Activated naive CD4-positive, alpha-beta T cell treated with anti-CD3 and anti-CD28 coated beads, Interleukin-2, amount 50 U/mL, for 24 hours (primary cell): Measurements from ENCODE around the gene HMGN1.

Experiments
- H3K27ac Mint-ChIP-seq: one replicate; pipeline ENCODE4 v1.8.0; 2021; ENCODE audit warnings: mild to moderate bottlenecking, mixed read lengths
- H3K27me3 Mint-ChIP-seq: one replicate; pipeline ENCODE4 v1.8.0; 2021; ENCODE audit warnings: mixed read lengths
- H3K36me3 Mint-ChIP-seq: one replicate; pipeline ENCODE4 v1.8.0; 2021; ENCODE audit warnings: mixed read lengths
- H3K4me1 Mint-ChIP-seq: one replicate; pipeline ENCODE4 v1.8.0; 2021; ENCODE audit warnings: mixed read lengths
- H3K4me3 Mint-ChIP-seq: one replicate; pipeline ENCODE4 v1.8.0; 2021; ENCODE audit warnings: mild to moderate bottlenecking, mixed read lengths
- H3K9me3 Mint-ChIP-seq: one replicate; pipeline ENCODE4 v1.8.0; 2021; ENCODE audit warnings: mixed read lengths

The HMGN1 gene

GRCh38 chr21:39349211-39350093, 564 bp upstream of the HMGN1 start:
- H3K27me3 Mint-ChIP-seq: no peaks in the 10 kb centered on the region

DNA sequence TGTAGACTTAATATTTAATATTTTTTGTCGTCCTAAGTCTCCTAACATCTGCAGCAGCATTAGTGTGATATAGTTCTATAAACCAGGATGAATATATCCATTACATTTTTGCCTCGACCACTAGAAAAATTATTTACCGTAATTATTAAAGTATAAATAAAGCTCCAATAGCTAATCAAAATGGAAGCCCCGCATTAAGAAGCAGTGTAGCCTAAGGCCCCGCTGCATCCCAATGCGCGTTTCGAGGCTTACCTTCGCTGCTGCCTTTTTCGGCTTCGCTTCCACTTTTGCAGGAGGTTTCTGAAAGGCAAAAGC, 891 bp downstream of the HMGN1 start:
- H3K27ac Mint-ChIP-seq: peak overlapping the region; percentile 88
- no peaks in the 10 kb centered on the region for H3K9me3 Mint-ChIP-seq
- H3K36me3 Mint-ChIP-seq: peaks cover 20% of the 10 kb centered on the region
- H3K4me1 Mint-ChIP-seq: peaks cover 46% of the 10 kb centered on the region
- no peaks in the 10 kb centered on the region for H3K27me3 Mint-ChIP-seq
- peak overlapping the region; percentile 89 for H3K4me3 Mint-ChIP-seq

More at GRCh38 chr21:39349211-39350093, 564 bp upstream of the HMGN1 start:
- H3K9me3 Mint-ChIP-seq: no peaks in the 10 kb centered on the region
- H3K36me3 Mint-ChIP-seq: peaks cover 20% of the 10 kb centered on the region
- peak overlapping the region; percentile 98 for H3K27ac Mint-ChIP-seq
- H3K4me3 Mint-ChIP-seq: peak overlapping the region; percentile 97
- peaks cover 40% of the 10 kb centered on the region for H3K4me1 Mint-ChIP-seq

GRCh38 chr21:39347537-39347936, 1.4 kb downstream of the HMGN1 start:
- Mint-ChIP-seq H3K27ac (peak overlapping the region; percentile 32), H3K27me3 (no peaks in the 10 kb centered on the region), H3K9me3 (no peaks in the 10 kb centered on the region), H3K4me1 (peaks cover 46% of the 10 kb centered on the region), H3K4me3 (peak overlapping the region; percentile 89), H3K36me3 (peaks cover 20% of the 10 kb centered on the region)

DNA sequence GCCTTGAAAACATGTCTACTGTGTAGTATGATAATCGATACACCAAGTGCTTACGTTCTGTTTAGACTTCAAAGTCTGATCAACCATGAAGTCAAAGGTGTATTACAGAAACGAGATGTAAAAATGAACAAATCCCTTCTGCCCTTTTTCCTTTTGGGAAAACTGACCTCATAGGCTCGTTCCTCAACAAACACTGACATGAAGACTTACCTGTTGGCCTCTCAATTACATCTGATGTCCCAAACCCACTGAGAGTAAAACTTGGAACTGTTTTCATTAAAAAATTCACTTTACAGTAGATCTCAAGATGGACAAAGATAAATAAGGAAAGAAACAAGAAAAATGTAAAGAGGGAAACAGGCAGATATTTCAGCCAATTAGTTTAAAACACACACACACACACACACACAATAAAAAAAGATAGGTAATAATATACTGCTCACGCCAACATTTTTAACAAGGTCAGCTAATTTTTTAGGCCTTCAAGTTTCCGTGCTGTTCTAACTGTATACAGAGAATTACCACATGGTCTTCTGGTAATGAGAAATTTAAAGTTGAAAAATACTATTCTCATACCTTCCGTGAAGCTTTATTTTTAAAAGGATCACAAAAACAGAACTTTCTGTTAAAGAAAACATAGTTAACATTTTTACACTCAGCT, 2.1 kb downstream of the HMGN1 start:
- peaks cover 20% of the 10 kb centered on the region for H3K36me3 Mint-ChIP-seq
- H3K9me3 Mint-ChIP-seq: no peaks in the 10 kb centered on the region
- H3K4me1 Mint-ChIP-seq: peaks cover 46% of the 10 kb centered on the region
- H3K4me3 Mint-ChIP-seq: peak overlapping the region; percentile 89
- H3K27ac Mint-ChIP-seq: peak overlapping the region; percentile 87
- no peaks in the 10 kb centered on the region for H3K27me3 Mint-ChIP-seq

DNA sequence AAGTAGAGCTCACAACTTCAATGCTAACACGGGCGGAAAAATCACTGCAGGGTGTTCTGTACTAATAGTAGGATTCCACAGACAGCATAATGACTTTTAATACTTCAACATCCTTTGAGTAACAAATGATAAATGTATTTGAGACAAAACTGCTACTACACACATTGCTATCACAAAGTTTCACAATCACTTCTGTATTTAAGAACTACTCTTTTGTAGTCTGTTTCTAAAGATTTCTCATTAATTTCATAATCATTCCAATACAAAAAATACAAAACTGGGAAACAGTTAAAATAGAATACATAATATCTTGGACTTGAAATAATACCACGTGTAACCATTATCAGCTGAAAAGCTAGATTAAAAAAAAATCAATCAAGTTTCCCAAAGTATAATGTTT, 2.7 kb downstream of the HMGN1 start:
- no peaks in the 10 kb centered on the region for H3K9me3 Mint-ChIP-seq
- H3K4me3 Mint-ChIP-seq: peak overlapping the region; percentile 89
- H3K27ac Mint-ChIP-seq: peak overlapping the region; percentile 87
- no peaks in the 10 kb centered on the region for H3K27me3 Mint-ChIP-seq
- peaks cover 46% of the 10 kb centered on the region for H3K4me1 Mint-ChIP-seq
- H3K36me3 Mint-ChIP-seq: peaks cover 22% of the 10 kb centered on the region

DNA sequence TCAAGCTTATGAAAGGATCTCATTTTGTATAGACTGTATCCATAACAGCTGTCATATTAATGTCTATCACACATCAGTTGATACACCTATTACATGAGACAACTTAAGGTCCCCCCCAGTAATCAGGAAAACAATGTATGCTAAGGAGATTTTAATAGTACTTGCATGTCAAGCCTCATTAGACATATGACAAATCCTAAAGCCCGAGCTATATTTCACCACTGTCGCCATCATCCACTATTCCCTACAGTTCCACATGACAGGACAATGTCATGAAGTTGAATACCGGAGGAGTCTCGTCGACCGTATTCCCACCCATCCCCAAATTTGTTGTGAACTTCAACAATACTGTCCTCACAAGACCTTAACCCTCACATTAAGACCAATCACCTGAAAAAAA, 3.4 kb downstream of the HMGN1 start:
- H3K27ac Mint-ChIP-seq: peak overlapping the region; percentile 9
- peak overlapping the region; percentile 89 for H3K4me3 Mint-ChIP-seq
- H3K9me3 Mint-ChIP-seq: no peaks in the 10 kb centered on the region
- peaks cover 45% of the 10 kb centered on the region for H3K4me1 Mint-ChIP-seq
- peaks cover 22% of the 10 kb centered on the region for H3K36me3 Mint-ChIP-seq
- H3K27me3 Mint-ChIP-seq: no peaks in the 10 kb centered on the region

- Mint-ChIP-seq H3K4me3 (peak overlapping the region; percentile 89), H3K27me3 (no peaks in the 10 kb centered on the region), H3K27ac (peak overlapping the region; percentile 9), H3K9me3 (no peaks in the 10 kb centered on the region), H3K4me1 (peaks cover 40% of the 10 kb centered on the region), H3K36me3 (peaks cover 22% of the 10 kb centered on the region)
Observed at GRCh38 chr21:39344848-39345247, 4.0 kb downstream of the HMGN1 start.

DNA sequence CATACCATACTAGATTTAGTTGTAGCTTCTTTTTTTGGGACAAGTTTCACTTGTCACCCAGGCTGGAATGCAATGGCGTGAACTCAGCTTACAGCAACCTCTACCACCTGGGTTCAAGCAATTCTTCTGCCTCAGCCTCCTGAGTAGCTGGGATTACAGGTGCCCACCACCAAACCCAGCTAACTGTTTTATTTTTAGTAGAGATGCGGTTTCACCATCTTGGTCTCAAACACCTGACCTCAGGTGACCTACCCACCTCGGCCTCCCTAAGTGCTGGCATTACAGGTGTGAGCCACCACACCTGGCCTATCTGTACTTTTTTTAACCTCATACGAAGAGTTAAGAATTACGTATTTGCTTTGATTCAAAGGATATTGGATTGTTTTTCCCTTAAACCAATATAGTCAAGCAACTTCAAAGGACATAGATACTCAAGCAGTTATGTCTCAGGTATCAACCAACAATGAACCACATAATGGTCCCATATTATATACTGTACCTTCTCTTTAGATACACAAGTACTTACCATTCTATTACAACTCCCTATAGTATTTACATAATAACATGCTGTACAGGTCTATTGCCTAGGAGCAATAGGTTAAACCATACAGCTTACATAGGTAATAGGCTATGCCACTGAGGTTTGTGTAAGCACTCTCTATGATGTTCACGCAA, 7.5 kb downstream of the HMGN1 start:
- Mint-ChIP-seq H3K27me3 (no peaks in the 10 kb centered on the region), H3K4me3 (no peak overlapping the region), H3K36me3 (peaks cover 13% of the 10 kb centered on the region), H3K4me1 (peaks cover 24% of the 10 kb centered on the region), H3K9me3 (no peaks in the 10 kb centered on the region), H3K27ac (no peak overlapping the region)

DNA sequence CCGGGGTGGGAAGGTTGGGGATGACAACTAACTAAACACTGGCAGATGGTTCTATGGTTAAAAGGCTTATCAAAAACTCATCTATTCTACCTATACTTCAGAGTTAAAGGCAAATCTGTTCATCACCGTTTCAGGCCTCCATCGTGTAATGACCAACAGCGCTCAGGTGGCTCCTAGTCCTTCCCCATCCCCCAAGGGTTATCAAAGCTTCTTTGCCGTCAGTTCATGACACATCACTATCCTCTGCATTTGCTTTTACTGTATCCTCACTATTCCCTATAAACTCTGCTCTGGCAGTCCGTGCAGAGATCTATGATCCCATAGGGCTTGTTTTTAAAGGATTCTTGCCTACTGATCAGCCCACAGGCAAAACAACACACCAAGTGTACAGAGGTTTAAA, 8.2 kb downstream of the HMGN1 start:
- Mint-ChIP-seq H3K27ac (no peak overlapping the region), H3K9me3 (no peaks in the 10 kb centered on the region), H3K36me3 (peaks cover 8% of the 10 kb centered on the region), H3K27me3 (no peaks in the 10 kb centered on the region), H3K4me3 (no peak overlapping the region), H3K4me1 (peaks cover 17% of the 10 kb centered on the region)

DNA sequence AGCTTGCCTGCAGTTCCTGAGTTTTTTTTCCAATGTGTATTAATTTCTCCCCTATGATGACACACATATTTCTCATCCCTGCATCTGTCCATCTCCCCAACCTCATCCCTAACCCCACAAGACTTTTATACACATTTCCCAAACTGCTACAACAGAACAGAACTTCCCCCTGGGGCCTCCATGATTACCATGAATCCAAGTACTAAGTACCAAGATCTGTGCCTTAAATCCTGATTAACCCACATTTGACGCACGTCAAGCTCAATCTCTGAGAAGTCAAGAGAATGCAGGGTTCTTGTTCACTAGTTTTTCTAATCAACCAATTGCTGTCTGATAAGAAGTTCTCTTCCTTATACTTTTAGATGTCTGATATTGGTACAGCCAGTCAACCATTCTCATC, 9.7 kb downstream of the HMGN1 start:
- H3K27ac Mint-ChIP-seq: no peak overlapping the region
- H3K36me3 Mint-ChIP-seq: peaks cover 2% of the 10 kb centered on the region
- H3K4me3 Mint-ChIP-seq: no peak overlapping the region
- H3K27me3 Mint-ChIP-seq: no peaks in the 10 kb centered on the region
- no peaks in the 10 kb centered on the region for H3K9me3 Mint-ChIP-seq
- H3K4me1 Mint-ChIP-seq: peaks cover 4% of the 10 kb centered on the region

DNA sequence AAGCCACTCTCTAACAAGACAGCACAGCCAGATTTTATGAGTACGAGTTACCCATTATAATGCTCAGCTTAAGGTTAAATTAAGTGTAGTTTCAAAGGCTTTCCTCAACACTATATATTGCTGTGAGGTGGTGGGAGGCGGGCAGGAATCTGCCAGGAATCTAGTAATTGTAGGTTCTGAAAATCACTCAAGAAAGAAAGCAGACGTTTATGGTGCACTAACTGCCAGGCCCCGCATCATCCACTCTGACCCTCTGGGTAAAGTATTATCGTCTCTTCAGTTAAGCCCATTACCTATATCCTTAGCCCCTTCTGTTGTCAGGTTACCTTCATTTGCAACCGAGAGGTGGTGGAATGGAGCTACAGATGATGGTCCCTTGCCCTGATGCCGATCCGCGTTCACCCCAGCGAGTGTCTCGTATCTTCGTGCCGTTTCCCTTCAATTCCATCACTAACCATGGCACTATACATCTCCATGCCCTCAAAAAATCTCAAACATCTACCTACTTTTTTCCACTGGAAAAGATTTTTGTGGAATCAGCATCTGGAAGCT, 12.4 kb downstream of the HMGN1 start:
- no peaks in the 10 kb centered on the region for H3K9me3 Mint-ChIP-seq
- no peaks in the 10 kb centered on the region for H3K36me3 Mint-ChIP-seq
- no peaks in the 10 kb centered on the region for H3K27me3 Mint-ChIP-seq
- no peaks in the 10 kb centered on the region for H3K4me1 Mint-ChIP-seq
- H3K27ac Mint-ChIP-seq: no peak overlapping the region
- H3K4me3 Mint-ChIP-seq: no peak overlapping the region

- H3K4me3 Mint-ChIP-seq: no peak overlapping the region
Observed at GRCh38 chr21:39334611-39335010, 14.3 kb downstream of the HMGN1 start.

GRCh38 chr21:39332175-39332574, 16.7 kb downstream of the HMGN1 start:
- no peak overlapping the region for H3K4me3 Mint-ChIP-seq
- H3K27ac Mint-ChIP-seq: no peak overlapping the region
- H3K9me3 Mint-ChIP-seq: no peaks in the 10 kb centered on the region
- no peaks in the 10 kb centered on the region for H3K27me3 Mint-ChIP-seq
- H3K36me3 Mint-ChIP-seq: no peaks in the 10 kb centered on the region
- no peaks in the 10 kb centered on the region for H3K4me1 Mint-ChIP-seq

More at GRCh38 chr21:39334611-39335010, 14.3 kb downstream of the HMGN1 start:
- Mint-ChIP-seq H3K36me3 (no peaks in the 10 kb centered on the region), H3K27me3 (no peaks in the 10 kb centered on the region), H3K9me3 (no peaks in the 10 kb centered on the region), H3K4me1 (no peaks in the 10 kb centered on the region), H3K27ac (no peak overlapping the region)

DNA sequence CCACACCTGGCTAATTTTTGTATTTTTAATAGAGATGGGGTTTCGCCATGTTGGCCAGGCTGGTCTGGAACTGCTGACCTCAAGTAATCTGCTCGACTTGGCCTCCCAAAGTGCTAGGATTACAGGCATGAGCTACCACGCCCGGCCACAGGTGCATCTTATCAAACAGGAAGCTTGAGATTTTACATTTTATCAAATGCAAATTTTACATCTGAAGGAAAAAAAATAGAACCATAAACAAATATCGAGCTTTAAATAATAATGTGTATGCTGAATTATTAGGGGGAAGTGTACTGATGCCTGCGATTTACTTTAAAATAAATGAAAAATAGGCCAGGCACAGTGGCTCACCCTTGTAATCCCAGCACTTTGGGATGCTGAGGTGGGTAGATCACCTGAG, 18.9 kb downstream of the HMGN1 start:
- no peaks in the 10 kb centered on the region for H3K9me3 Mint-ChIP-seq
- no peaks in the 10 kb centered on the region for H3K36me3 Mint-ChIP-seq
- no peak overlapping the region for H3K27ac Mint-ChIP-seq
- H3K4me1 Mint-ChIP-seq: no peaks in the 10 kb centered on the region
- H3K4me3 Mint-ChIP-seq: no peak overlapping the region
- H3K27me3 Mint-ChIP-seq: no peaks in the 10 kb centered on the region

GRCh38 chr21:39327727-39328126, 21.2 kb downstream of the HMGN1 start:
- Mint-ChIP-seq H3K27ac (no peak overlapping the region), H3K9me3 (no peaks in the 10 kb centered on the region), H3K4me1 (no peaks in the 10 kb centered on the region), H3K27me3 (no peaks in the 10 kb centered on the region), H3K4me3 (no peak overlapping the region), H3K36me3 (no peaks in the 10 kb centered on the region)
